GM10248 (cell line): ENCODE results near the gene ADK.
"Not testable (repeated sequence)": the region's sequence is repeated elsewhere in the genome, so short reads cannot be mapped to it uniquely, and the experiment has no call there.

ENCODE experiments used
- CTCF ChIA-PET: fragments of 300-600 bp; sonication (Branson Sonifier 250); formaldehyde crosslinking; extraction: SDS; loops from one replicate; lab custom pipeline; 2021; ENCODE audit warnings: antibody characterized with exemption; lab: Yijun Ruan, JAX
- POLR2A ChIA-PET: fragments of 350-650 bp; sonication (Branson Sonifier 250); formaldehyde crosslinking; extraction: SDS; loops from one replicate; lab custom pipeline; 2020; ENCODE audit warnings: antibody characterized with exemption; lab: Yijun Ruan, JAX
- DNase-seq: peaks from one replicate; pipeline ENCODE4 v3.0.0; 2012; ENCODE audit errors: extremely low spot score
- TF ChIP-seq, protein P1 (sequence below): IDR thresholded peaks from 2 replicates; pipeline ENCODE4 v1.5.1; 2012; ENCODE audit warnings: mild to moderate bottlenecking, low read depth; ENCODE audit errors: extremely low read depth, missing control alignments, control extremely low read depth

The ADK gene

GRCh38 chr10:74523199-74523598 is 372.2 kb downstream of the ADK start:
- TF ChIP-seq, protein P1, sequence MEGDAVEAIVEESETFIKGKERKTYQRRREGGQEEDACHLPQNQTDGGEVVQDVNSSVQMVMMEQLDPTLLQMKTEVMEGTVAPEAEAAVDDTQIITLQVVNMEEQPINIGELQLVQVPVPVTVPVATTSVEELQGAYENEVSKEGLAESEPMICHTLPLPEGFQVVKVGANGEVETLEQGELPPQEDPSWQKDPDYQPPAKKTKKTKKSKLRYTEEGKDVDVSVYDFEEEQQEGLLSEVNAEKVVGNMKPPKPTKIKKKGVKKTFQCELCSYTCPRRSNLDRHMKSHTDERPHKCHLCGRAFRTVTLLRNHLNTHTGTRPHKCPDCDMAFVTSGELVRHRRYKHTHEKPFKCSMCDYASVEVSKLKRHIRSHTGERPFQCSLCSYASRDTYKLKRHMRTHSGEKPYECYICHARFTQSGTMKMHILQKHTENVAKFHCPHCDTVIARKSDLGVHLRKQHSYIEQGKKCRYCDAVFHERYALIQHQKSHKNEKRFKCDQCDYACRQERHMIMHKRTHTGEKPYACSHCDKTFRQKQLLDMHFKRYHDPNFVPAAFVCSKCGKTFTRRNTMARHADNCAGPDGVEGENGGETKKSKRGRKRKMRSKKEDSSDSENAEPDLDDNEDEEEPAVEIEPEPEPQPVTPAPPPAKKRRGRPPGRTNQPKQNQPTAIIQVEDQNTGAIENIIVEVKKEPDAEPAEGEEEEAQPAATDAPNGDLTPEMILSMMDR: no peak
- DNase-seq: no peak
- POLR2A ChIA-PET: no interaction called here
- CTCF ChIA-PET: interaction anchor here (0.7 kb wide), 1 partner anchor 16 kb away, joined by 3 read pairs; no protein-coding TSS in a partner anchor

DNA sequence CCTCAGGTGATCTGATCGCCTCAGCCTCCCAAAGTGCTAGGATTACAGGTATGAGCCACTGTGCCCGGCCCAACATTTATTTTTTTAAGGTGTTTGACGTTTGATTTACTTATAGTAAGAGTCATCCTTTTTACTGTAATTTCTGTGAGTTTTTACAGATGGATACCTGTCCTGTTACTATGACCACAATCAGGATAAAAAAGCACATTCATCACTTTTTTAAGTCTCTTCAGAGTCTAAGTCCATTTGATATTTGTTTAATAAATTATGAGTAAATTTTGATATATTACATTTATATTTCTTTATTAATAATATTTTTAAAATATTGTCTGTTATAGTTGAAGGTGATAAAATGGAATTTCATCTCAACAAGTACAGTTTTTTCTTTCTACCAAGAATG is 374.9 kb downstream of the ADK start:
- no peak for DNase-seq
- TF ChIP-seq, protein P1: no peak
- ChIA-PET POLR2A (no interaction called here), CTCF (no interaction called here)

GRCh38 chr10:74527611-74528010 is 376.6 kb downstream of the ADK start:
- CTCF ChIA-PET, POLR2A ChIA-PET, DNase-seq: not testable (repeated sequence)

- ChIA-PET POLR2A (no interaction called here), CTCF (no interaction called here)
- no peak for DNase-seq
- TF ChIP-seq, protein P1: no peak
Measured at GRCh38 chr10:74529205-74529604, 378.2 kb downstream of the ADK start.

DNA sequence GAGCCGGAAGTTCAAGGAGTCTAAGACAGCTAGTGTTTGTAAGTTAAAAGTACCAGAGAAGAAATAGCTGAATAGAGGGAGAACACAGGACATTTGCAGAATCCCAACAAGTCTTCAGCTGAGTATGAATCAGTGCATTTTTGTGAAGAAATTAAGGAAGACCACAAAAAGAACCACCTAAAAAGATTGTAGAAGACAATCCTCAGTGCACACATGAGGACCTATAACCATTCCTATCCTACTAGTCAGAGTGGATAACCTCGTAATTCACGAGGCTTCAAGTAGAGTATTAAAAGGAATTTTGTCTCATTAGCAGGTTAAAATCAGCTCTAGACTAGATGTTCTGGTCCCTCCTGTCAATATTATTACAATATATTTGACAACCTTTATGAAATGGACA is 380.0 kb downstream of the ADK start:
- ChIA-PET CTCF (interaction anchor here (1.3 to 1.9 kb wide), 2 partner anchors 25 to 147 kb away, joined by 3 to 5 read pairs; no protein-coding TSS in a partner anchor), POLR2A (no interaction called here)
- DNase-seq: no peak
- TF ChIP-seq, protein P1: no peak

GRCh38 chr10:74539317-74539716 is 388.3 kb downstream of the ADK start:
- DNase-seq: no peak
- CTCF ChIA-PET: no interaction called here
- TF ChIP-seq, protein P1: no peak
- POLR2A ChIA-PET: no interaction called here

- TF ChIP-seq, protein P1: no peak
- no peak for DNase-seq
- ChIA-PET CTCF (interaction anchor here (1.0 kb wide), 1 partner anchor 21 kb away, joined by 4 read pairs; no protein-coding TSS in a partner anchor), POLR2A (no interaction called here)
Measured at GRCh38 chr10:74541375-74541774, 390.4 kb downstream of the ADK start.
